ENCODE measurements around the gene COL20A1. TPM values are rescaled to one million over a fixed set of nuclear protein-coding genes. Genes with fewer than 3 reads are reported as not detected.
"Not testable (repeated sequence)": the region's sequence is repeated elsewhere in the genome, so short reads cannot be mapped to it uniquely, and the experiment has no call there.

COL20A1 gene
- under 1 TPM; 0.67 to 0.97 (median 0.78) TPM for polyA plus RNA-seq (ENCODE audit: insufficient read length in 4 of 4)

DNA sequence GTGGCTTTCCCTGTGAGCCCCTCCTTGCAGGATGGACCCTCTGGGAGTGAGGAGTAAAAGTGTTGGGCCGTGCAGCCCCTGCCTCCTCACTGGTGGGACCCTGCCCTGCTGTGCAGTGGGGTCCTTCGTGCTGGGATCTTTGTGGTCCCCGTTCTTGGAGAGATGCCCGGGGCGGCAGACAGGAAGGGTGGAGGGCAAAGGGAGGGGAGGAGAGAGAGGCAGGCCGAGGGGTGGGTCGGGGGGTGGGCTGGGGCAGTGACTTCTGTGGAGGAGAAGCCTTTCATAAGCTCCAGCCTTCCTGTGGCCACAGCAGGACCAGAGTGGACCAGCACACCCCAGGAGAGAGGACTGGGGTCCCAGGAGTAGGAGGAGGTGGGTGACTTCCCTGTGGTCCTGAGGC, at the start of gene COL20A1:
TSS of gene COL20A1 (plus strand) at position 283 of the 400 bp plus-strand sequence. CDS start 1,922 bp downstream, outside the sequence.
- DNase-seq (ENCODE audit: low read depth in 4 of 4, low spot score in 3 of 4), result no peak

DNA sequence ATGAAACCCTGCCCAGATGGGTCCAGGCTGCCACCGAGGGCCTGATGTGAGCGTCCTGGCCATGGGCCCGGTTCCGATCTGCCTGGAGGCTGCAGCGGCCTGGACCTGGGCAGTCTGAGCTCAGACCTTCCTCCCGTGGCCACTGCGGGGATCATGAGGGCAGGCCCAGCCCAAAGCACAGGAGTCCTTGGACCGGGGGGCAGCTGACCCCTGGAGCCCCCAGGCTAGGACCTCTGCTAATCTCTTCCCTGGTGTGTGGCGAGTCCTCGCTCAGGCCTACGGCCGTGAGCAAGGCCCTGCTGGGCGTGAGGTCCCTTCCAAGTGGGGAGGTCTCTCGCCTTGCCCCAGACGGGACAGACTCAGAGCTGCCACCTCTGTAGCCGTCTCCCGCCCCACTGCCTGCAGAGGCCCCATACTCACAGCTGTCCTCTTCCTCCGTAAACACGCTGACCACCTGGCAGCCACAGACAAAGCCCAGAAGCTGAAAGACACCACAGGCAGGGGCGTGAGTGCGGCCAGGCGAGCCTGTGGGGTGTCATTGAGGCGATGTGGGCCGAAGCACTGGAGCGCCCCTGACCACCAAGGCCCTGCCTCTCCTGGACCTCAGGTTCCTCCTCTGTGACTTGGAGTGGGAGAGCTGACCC, 49.3 kb upstream of the COL20A1 start:
- DNase-seq (ENCODE audit: low read depth in 4 of 4, low spot score in 3 of 4), result no peak

- DNase-seq (ENCODE audit: low read depth in 4 of 4, low spot score in 3 of 4), result no peak
These were observed 48.5 kb upstream of the COL20A1 start for GRCh38 chr20:63244468-63244867.

- no peak for DNase-seq (ENCODE audit: low read depth in 4 of 4, low spot score in 3 of 4)
These were observed 46.3 kb upstream of the COL20A1 start for GRCh38 chr20:63246490-63247288.

DNA sequence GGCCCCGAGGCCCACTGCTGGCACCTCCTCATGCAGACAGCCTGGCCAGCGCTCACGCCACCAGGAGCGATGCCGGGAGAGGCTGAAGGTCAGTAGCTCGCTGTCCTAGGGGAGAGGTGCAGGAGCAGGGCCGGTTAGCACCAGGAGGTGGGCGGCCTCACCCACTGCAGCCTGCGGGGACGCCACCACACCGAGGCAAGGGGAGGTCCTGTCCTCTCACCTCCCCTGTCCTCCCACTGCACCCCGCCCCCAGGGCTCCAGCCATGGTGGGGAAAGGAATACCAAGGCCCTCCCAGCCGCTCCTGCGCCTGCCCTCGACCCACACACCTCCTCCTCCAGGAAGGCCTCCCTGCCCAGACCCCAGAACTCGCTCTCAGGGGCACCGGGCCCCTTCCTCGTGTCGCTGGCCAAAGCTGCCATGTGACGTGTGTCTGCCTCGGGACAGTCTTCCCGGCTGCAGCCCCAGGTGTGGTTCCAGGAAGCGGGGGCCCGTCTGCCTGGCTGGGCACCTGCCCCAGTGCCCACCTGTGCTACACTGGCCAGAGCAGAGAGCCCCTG, 45.2 kb upstream of the COL20A1 start:
- DNase-seq (ENCODE audit: low read depth in 4 of 4, low spot score in 3 of 4), result no peak

DNA sequence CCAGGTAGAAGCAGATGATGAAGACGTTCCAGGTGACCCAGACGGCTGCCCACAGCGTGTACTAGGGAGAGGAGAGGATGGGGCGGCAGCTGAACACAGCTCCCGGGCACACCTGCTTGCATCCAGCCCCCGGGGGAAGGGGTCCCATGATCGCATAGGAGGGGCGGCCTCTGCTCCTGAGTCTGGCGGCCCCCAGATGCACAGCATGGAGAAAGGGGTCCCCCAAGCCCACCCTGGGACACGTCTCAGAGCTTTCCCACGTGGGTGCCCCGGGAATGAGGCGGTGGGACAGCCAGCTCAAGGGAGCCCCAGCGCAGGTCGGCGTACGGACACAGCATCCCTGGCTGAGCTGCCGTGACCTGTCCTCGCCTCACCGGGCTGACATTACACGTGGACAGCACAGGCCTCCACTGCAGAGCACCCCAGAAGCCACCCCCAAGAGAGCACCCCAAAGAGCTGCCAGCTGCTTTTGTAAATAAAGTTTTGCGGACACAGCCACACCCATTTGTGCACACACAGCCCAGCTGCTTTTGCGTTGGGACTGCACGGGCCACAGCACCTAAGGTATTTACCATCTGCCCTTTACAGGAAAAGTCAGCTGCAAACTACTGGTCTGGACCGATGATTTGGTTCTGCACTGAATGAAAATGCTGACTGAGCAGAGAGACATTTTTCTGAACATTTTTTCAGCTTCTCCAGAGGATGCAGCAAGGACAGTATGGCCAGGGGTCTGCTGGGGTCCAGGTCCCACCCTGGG, 44.0 kb upstream of the COL20A1 start:
- DNase-seq (ENCODE audit: low read depth in 4 of 4, low spot score in 3 of 4), result no peak

DNA sequence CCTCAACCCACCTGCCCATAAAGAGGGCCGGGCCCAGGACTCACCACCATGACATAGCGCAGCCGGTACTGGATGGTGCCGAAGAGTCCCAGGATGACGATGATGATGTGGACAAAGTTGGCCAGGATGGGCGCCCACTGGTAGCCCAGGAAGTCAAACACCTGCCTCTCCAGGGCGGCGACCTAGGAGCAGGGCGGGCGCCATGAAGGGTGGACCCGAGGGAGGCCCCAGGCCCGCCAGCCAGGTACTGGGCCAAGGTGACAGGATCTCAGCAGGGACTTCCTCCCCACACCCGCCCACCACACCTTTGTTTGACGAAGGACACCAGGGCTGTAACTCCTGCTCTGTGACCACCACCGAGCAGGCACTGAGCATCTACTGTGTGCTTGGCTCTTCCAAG, 43.1 kb upstream of the COL20A1 start:
- DNase-seq (ENCODE audit: low read depth in 4 of 4, low spot score in 3 of 4), result no peak

DNA sequence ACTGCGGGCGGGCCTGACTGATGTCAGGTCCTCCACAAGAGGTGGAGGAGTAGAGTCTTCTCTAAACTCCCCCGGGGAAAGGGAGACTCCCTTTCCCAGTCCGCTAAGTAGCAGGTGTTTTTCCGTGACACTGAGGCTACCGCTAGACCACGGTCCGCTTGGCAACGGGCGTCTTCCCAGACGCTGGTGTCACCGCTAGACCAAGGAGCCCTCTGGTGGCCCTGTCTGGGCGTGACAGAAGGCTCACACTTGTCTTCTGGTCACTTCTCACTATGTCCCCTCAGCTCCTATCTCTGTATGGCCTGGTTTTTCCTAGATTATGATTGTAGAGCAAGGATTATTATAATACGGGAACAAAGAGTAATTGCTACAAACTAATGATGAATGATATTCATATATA, 41.6 kb upstream of the COL20A1 start:
- DNase-seq (ENCODE audit: low read depth in 4 of 4, low spot score in 3 of 4), result not testable (repeated sequence)

GRCh38 chr20:63252284-63252711, 40.7 kb upstream of the COL20A1 start:
- no peak for DNase-seq (ENCODE audit: low read depth in 4 of 4, low spot score in 3 of 4)

DNA sequence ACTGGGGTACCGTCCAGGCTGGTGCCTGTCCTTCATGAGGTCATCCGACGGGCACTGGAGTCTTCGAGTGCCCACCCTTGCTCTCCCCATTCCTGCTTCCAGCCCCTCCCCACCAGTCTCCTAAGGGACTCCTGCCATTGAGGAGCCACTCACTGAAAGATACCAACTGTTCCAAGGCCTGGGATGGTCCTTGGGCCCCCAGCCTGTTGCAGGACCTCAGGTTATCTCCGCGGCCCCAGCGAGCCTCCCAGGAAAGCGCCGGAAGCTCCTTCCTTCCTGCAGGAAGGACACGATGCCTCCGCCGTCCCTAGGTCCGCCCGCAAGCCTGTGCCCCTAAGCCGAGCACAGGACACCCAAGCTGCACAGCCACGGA, 39.9 kb upstream of the COL20A1 start:
- DNase-seq (ENCODE audit: low read depth in 4 of 4, low spot score in 3 of 4), result no peak

DNA sequence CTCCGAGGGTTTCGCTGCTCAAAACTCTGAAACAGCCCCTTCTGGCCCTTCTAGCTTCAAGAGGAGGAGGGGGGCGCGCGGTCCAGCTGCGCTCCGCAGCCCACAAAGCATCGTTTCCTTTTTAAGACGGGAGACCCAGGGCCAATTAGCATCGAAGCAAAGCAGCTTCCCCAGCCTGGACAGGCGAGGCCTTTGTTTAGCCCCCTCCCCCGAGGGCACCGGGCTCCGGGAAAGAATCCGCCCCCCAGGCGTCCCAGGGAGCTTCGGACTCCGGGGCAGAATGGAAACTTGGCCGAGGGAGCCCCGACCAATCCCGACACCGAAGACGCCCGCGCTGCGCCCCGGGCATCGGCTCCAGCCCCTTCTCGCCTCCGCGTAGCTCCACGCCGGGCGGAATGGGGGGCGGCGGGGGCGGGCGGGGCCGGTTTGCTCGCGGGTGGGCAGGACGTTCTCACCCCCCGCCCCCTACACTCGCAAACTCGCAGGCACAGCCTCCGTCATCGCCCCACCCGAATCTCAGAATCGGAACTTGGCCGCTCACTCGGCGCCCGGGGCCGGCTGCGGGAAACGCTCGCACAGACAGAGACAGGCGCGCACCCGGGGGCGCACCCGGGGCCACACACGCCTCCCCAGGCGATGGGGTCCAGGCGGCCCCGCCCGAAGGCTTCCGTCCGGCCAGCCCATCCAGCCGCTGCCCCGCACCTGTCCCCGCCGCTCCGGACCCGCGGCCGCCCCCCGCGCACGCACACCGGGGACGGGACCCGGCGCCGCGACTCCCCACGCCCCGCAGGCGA, 39.4 kb upstream of the COL20A1 start:
- DNase-seq (ENCODE audit: low read depth in 4 of 4, low spot score in 3 of 4), result no peak

DNA sequence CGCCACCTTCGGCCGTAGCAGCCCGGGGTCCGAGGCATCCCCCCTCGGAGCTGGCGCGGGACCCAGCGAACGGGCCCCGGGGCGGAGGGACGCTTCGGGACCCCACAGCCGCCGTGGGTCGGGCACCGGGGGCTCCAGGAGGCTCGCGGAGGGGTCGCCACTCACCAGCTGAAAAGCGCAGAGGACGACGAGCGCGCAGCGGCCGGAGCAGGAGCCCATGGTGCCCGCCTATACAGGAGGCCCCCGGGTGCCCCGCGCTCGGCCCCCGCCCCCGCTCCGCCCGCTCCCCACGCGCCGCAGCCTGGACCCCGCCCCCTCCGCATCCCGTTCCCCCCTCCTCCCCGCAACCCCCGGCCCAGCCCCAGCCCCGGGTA, 38.8 kb upstream of the COL20A1 start, which contains the start of gene NKAIN4:
TSS of gene NKAIN4 (minus strand) at position 232 of the 374 bp plus-strand sequence. CDS start at position 219, 13 bp downstream.
- DNase-seq (ENCODE audit: low read depth in 4 of 4, low spot score in 3 of 4), result no peak

- no peak for DNase-seq (ENCODE audit: low read depth in 4 of 4, low spot score in 3 of 4)
These were observed 38.2 kb upstream of the COL20A1 start for GRCh38 chr20:63254606-63255384.

DNA sequence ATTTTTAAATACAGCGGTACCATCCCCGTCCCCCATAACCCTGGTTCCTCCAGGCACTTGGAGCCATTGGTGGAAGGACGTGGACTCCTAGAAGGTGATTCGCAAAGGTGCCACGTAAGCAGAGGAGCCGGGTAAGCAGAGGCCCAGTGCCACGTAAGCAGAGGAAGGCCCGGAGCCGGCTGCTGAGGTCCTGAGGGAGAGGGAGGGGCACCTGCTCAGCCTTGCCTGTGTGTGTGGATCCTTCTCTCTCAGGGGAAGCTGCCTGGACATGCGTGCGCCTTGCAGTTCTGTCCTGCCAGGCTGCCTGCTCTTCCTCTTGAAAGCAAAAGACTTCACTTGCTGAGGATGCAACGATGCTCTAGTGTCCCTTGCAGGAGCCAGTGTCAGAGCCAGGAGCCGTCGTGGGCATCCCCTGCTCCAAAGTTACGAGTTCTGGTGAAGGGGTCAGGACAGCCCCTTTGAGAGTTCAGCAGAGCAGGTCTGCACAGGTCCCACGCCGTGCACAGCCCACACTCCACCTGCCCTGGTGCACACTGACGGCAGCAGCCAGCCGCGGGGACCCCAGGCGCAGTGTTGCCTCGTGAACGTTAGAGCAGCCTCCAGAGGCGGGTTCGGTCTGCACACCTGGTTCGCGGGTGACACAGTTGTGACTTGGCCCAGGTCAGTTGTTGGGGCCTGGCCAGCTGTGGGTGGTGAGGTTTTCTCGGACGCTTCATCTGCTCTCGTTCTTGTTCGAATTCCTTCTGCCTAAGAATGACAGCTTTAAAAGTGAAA, 36.9 kb upstream of the COL20A1 start:
- DNase-seq (ENCODE audit: low read depth in 4 of 4, low spot score in 3 of 4), result no peak

GRCh38 chr20:63256954-63257353, 36.0 kb upstream of the COL20A1 start:
- DNase-seq (ENCODE audit: low read depth in 4 of 4, low spot score in 3 of 4), result no peak

- no peak for DNase-seq (ENCODE audit: low read depth in 4 of 4, low spot score in 3 of 4)
These were observed 35.4 kb upstream of the COL20A1 start for GRCh38 chr20:63257629-63258028.

DNA sequence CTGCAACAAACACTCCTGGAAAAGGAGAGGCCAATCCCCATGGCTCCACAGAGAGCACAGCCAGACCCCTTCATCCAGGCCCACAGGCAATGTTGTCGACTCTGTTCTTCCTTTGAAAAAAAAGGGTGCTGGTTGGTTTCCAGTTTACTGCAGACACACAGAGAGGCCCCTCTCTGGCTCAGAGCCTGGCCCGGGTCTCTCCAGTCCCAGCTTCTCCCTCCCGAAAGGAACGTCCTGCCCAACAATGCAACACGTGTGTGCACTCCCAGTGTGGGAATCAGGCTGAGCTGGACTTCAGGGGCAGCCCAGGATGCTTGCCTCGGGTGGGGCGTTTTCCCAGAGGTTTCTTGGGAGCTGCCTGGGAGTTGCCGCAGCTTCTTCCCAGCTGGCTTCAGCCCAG, 34.2 kb upstream of the COL20A1 start:
- no peak for DNase-seq (ENCODE audit: low read depth in 4 of 4, low spot score in 3 of 4)

- no peak for DNase-seq (ENCODE audit: low read depth in 4 of 4, low spot score in 3 of 4)
These were observed 33.1 kb upstream of the COL20A1 start for GRCh38 chr20:63259734-63260460.
